HepG2 (cell line): ENCODE data around the gene FOSL2. TPM values are rescaled to one million over a fixed set of nuclear protein-coding genes. Genes with fewer than 3 reads are reported as not detected.

Experiments
- ATAC-seq: fragments of 200-7000 bp; cut with Tn5 transposase; 3 replicates; pipeline ENCODE4 v1.9.1; 2020; ENCODE audit warnings: mild to moderate bottlenecking, moderate library complexity
- BruUV-seq: library from RNA; stranded (reverse); fragments of 400-500 nt; replicated peaks from 2 replicates; lab custom pipeline; 2021; lab: Mats Ljungman, UMichigan
- CTCF ChIA-PET: fragments of 300-600 bp; formaldehyde crosslinking; extraction: SDS; loops from one replicate; lab custom pipeline; 2021; ENCODE audit warnings: low total read pairs, inconsistent platforms, low intra/inter-chr PET ratio; lab: Yijun Ruan, JAX
- POLR2A ChIA-PET: fragments of 350-600 bp; sonication (Branson Sonifier 250); formaldehyde crosslinking; loops from one replicate; lab custom pipeline; 2020; ENCODE audit warnings: antibody characterized with exemption, inconsistent platforms; lab: Yijun Ruan, JAX
- DNase-seq: peaks from one replicate; pipeline ENCODE4 v3.0.0-alpha.2; 2015; ENCODE audit warnings: low spot score
- FAIRE-seq: peaks from 3 replicates; lab custom pipeline; 2011; peaks lifted over from hg19 to GRCh38; lab: Jason Lieb, UNC
- H2AFZ ChIP-seq: one replicate; pipeline ENCODE4 v1.6.1; 2011; ENCODE audit warnings: low read length, inconsistent platforms
- H3K27ac ChIP-seq: fragments of 300-600 bp; 3 replicates; pipeline ENCODE4 v1.8.0; 2011; ENCODE audit warnings: mixed run types, mild to moderate bottlenecking, mixed read lengths, low read length, inconsistent platforms; ENCODE audit not compliant: insufficient read depth; ENCODE audit errors: extremely low read length
- H3K27me3 ChIP-seq, 2 experiments: fragments of 200-600 bp in 1 of 2; 2 replicates in 1 of 2; 3 replicates in 1 of 2; pipeline versions ENCODE4 v1.6.0 to v1.8.0; 2011; ENCODE audit warnings: low read length in 2 of 2, mild to moderate bottlenecking in 2 of 2, moderate library complexity in 2 of 2, inconsistent platforms in 1 of 2; ENCODE audit not compliant: insufficient read depth in 2 of 2, control insufficient read depth in 1 of 2
- H3K36me3 ChIP-seq, 2 experiments: fragments of 200-600 bp in 1 of 2; replicated peaks in 1 of 2; 2 replicates in 1 of 2; 3 replicates in 1 of 2; pipeline versions ENCODE4 v1.5.1 to v1.8.0; 2011; ENCODE audit warnings: low read length in 2 of 2, inconsistent platforms in 1 of 2; ENCODE audit not compliant: insufficient read depth in 2 of 2, control insufficient read depth in 1 of 2
- H3K4me1 ChIP-seq: 2 replicates; pipeline ENCODE4 v1.5.1; 2012; ENCODE audit warnings: low read length, inconsistent platforms; ENCODE audit not compliant: insufficient read depth
- H3K4me2 ChIP-seq: 2 replicates; pipeline ENCODE4 v1.6.0; 2011; ENCODE audit warnings: low read depth, low read length, inconsistent platforms
- H3K4me3 ChIP-seq, 3 experiments: fragments of 200-600 bp in 1 of 3; sonication (generic), shearing (Covaris generic) in 1 of 3; replicated peaks in 1 of 3; 2 replicates each; pipeline ENCODE4 v1.5.1; 2011 to 2016; ENCODE audit warnings: low read length in 3 of 3, inconsistent platforms in 2 of 3, low read depth in 2 of 3, mild to moderate bottlenecking in 2 of 3, control low read depth in 1 of 3, mixed read lengths in 1 of 3; ENCODE audit not compliant: insufficient read depth in 1 of 3
- H3K79me2 ChIP-seq: one replicate; pipeline ENCODE4 v1.6.1; 2011; ENCODE audit warnings: low read length, inconsistent platforms; ENCODE audit not compliant: insufficient read depth
- H3K9ac ChIP-seq: 2 replicates; pipeline ENCODE4 v1.6.0; 2011; ENCODE audit warnings: mild to moderate bottlenecking, low read depth, low read length, inconsistent platforms; ENCODE audit not compliant: insufficient read depth
- H3K9me3 ChIP-seq: 2 replicates; pipeline ENCODE4 v1.5.1; 2012; ENCODE audit warnings: mild to moderate bottlenecking, low read length
- H4K20me1 ChIP-seq: 2 replicates; pipeline ENCODE4 v1.6.0; 2011; ENCODE audit warnings: inconsistent platforms, mild to moderate bottlenecking, low read length, moderate library complexity; ENCODE audit not compliant: insufficient read depth
- AGO1 ChIP-seq: fragments of 200-400 bp; formaldehyde crosslinking; IDR thresholded peaks from 2 replicates; pipeline ENCODE4 v1.6.1; 2017; ENCODE audit warnings: mild to moderate bottlenecking, low read depth, low read length, moderate library complexity; ENCODE audit not compliant: poor library complexity, severe bottlenecking
- AGO2 ChIP-seq: fragments of 200-400 bp; formaldehyde crosslinking; optimal IDR thresholded peaks from 2 replicates; pipeline ENCODE3; 2017; ENCODE audit warnings: mild to moderate bottlenecking, low read depth, low read length, moderate library complexity
- POLR2AphosphoS2 ChIP-seq: IDR thresholded peaks from 2 replicates; pipeline ENCODE4 v1.6.1; 2011; ENCODE audit warnings: low read depth, low read length, improper control_type of control experiment
- POLR2G ChIP-seq: fragments of 200-400 bp; formaldehyde crosslinking; IDR thresholded peaks from 2 replicates; pipeline ENCODE4 v1.6.1; 2018; ENCODE audit warnings: mild to moderate bottlenecking, low read depth, low read length, moderate library complexity
- ZBTB7B ChIP-seq: sonication (generic); formaldehyde crosslinking; IDR thresholded peaks from 2 replicates; pipeline ENCODE4 v1.4.0; 2020; ENCODE audit warnings: missing genetic modification reagents
- WGBS: methylation state at CpG from one replicate; pipeline ENCODE4 v1.1.6; 2017; ENCODE audit warnings: low lambda C conversion rate; 5-methylcytosine and 5-hydroxymethylcytosine counted together
- in situ Hi-C: cut with HindIII; loops from 2 replicates; pipeline ENCODE4 v1.10.0; 2017; ENCODE audit warnings: low pct_unique_long_range_greater_than_20kb; ENCODE audit not compliant: extremely low pct_ligation_motif_present
- intact Hi-C: fragments of 100-400 bp; cut with micrococcal nuclease; formaldehyde crosslinking; loops from one replicate; pipeline ENCODE4 v1.10.0; 2022; ENCODE audit not compliant: unreplicated experiment
- polyA plus RNA-seq, 8 experiments: library from polyadenylated mRNA; depleted of rRNA in 3 of 8; stranded (reverse) in 7 of 8; unstranded in 1 of 8; fragments of >200 nt; fragmentation: Illumina TruSeq in 4 of 8; extraction: Trizol in 4 of 8; gene quantifications; 2 replicates each; pipeline versions ENCODE4 v1.2.1 to v1.2.3, GENCODE V29; 2011 to 2016; ENCODE audit warnings: low read depth in 4 of 8, missing spikeins in 1 of 8, mixed read lengths in 1 of 8; ENCODE audit not compliant: insufficient read depth in 1 of 8
- total RNA-seq, 5 experiments: library from RNA; depleted of rRNA; stranded (reverse); fragments of >200 nt; fragmentation: Illumina TruSeq; extraction: Trizol; gene quantifications; 2 replicates each; pipeline ENCODE4 v1.2.3, GENCODE V29; 2016; ENCODE audit warnings: low read depth in 1 of 5
- TF ChIP-seq, protein P1 (sequence below): sonication (generic); formaldehyde crosslinking; IDR thresholded peaks from 2 replicates; pipeline ENCODE4 v1.5.1; 2020; ENCODE audit warnings: mild to moderate bottlenecking, missing genetic modification reagents, moderate library complexity
- TF ChIP-seq, protein P2 (sequence below): sonication (generic); formaldehyde crosslinking; IDR thresholded peaks from 2 replicates; pipeline ENCODE4; 2020; ENCODE audit warnings: missing genetic modification reagents, mild to moderate bottlenecking, borderline replicate concordance

FOSL2 gene
- total and polyA plus RNA-seq, 2 of the 13 experiments (the other 11 are each of a cell fraction or from before 2014, with no cell fraction given): 3.4 to 18.1 TPM

DNA sequence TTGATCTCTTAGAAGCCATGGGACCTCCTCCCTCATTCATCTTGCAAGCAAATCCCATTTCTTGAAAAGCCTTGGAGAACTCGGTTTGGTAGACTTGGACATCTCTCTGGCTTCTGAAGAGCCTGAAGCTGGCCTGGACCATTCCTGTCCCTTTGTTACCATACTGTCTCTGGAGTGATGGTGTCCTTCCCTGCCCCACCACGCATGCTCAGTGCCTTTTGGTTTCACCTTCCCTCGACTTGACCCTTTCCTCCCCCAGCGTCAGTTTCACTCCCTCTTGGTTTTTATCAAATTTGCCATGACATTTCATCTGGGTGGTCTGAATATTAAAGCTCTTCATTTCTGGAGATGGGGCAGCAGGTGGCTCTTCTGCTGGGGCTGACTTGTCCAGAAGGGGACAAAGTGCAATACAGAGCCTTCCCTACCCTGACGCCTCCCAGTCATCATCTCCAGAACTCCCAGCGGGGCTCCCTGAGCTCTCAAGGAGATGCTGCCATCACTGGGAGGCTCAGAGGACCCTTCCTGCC, 20.0 kb downstream of the FOSL2 start:
- in situ Hi-C loops (no loop called here), intact Hi-C loops (no loop called here)
- Histone ChIP-seq H4K20me1 (peaks cover 28% of the 10 kb centered on the region; the same call in 1 of the 2 replicates), H3K27me3 (no peaks in the 10 kb centered on the region), H3K79me2 (no peaks in the 10 kb centered on the region)
- no TSS peak for BruUV-seq
- ChIA-PET CTCF (no interaction called here), POLR2A (interaction anchor here (1.0 to 1.4 kb wide), 2 partner anchors 17 to 22 kb away, joined by 3 to 4 read pairs; no protein-coding TSS in a partner anchor)
- WGBS: 97% methylated on average over 6 of the region's 6 CpGs
- FAIRE-seq: no peak
- no peak for DNase-seq
- no peak for TF ChIP-seq ZBTB7B
- 0 out of 2 replicates have a peak, but pooled peaks have one; percentile 25 for TF ChIP-seq POLR2G
- TF ChIP-seq, all 625 proteins: peak for 1
- Histone ChIP-seq H3K4me2 (no peak overlapping the region), H2AFZ (no peak overlapping the region), H3K4me3 (no peak overlapping the region), H3K36me3 (peaks cover 47 to 59% of the 10 kb centered on the region in 2 experiments), H3K27ac (no peak overlapping the region), H3K4me1 (peaks cover 16% of the 10 kb centered on the region), H3K9me3 (no peaks in the 10 kb centered on the region), H3K9ac (no peak overlapping the region)
- no peak for ATAC-seq

DNA sequence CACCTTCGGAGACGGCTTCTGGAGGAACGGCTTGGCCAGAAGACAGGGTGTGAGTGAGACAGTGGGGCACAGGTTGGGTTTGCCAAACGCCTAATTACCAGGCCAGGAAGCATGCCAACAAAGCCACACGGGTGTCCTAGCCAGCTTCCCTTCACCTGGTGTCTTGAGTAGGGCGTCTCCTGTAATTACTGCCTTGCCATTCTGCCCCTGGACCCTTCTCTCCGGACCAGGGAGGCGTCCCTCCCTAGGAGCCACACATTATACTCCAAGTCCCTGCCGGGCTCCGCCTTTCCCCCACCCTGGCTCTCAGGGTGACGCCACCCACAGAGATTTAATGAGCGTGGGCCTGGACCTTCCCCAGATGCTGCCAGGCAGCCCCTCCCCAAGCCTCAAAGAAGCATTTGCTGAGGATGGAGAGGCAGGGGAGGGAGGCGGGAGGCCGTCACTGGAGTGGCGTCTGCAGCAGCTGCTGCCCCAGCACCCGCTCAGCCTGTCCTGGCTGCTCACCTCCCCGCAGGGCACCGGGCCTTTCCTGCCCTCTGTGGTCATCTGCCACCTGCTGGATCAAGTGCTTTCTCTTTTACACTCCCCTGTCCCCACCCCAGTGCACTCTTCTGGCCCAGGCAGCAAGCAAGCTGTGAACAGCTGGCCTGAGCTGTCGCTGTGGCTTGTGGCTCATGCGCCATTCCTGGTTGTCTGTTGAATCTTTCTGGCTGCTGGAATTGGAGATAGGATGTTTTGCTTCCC, 20.7 kb downstream of the FOSL2 start:
- no peak overlapping the region for H2AFZ ChIP-seq
- H3K4me2 ChIP-seq: no peak overlapping the region
- H3K9ac ChIP-seq: no peak overlapping the region
- in situ Hi-C loops: no loop called here
- H3K27me3 ChIP-seq: no peaks in the 10 kb centered on the region
- H3K9me3 ChIP-seq: no peaks in the 10 kb centered on the region
- ChIA-PET CTCF (no interaction called here), POLR2A (interaction anchor here (1.0 to 1.4 kb wide), 2 partner anchors 17 to 22 kb away, joined by 3 to 4 read pairs; no protein-coding TSS in a partner anchor)
- FAIRE-seq (no peak), ATAC-seq (peak; percentile 72), DNase-seq (no peak)
- H3K27ac ChIP-seq: no peak overlapping the region
- H3K79me2 ChIP-seq: no peaks in the 10 kb centered on the region
- 92% methylated on average over 20 of the region's 20 CpGs for WGBS
- H3K36me3 ChIP-seq: peaks cover 42 to 53% of the 10 kb centered on the region in 2 experiments
- H4K20me1 ChIP-seq: peaks cover 22% of the 10 kb centered on the region; the same call in 1 of the 2 replicates
- intact Hi-C loops: no loop called here
- H3K4me1 ChIP-seq: peaks cover 9% of the 10 kb centered on the region
- no TSS peak for BruUV-seq
- H3K4me3 ChIP-seq: no peak overlapping the region
- TF ChIP-seq, protein P1, sequence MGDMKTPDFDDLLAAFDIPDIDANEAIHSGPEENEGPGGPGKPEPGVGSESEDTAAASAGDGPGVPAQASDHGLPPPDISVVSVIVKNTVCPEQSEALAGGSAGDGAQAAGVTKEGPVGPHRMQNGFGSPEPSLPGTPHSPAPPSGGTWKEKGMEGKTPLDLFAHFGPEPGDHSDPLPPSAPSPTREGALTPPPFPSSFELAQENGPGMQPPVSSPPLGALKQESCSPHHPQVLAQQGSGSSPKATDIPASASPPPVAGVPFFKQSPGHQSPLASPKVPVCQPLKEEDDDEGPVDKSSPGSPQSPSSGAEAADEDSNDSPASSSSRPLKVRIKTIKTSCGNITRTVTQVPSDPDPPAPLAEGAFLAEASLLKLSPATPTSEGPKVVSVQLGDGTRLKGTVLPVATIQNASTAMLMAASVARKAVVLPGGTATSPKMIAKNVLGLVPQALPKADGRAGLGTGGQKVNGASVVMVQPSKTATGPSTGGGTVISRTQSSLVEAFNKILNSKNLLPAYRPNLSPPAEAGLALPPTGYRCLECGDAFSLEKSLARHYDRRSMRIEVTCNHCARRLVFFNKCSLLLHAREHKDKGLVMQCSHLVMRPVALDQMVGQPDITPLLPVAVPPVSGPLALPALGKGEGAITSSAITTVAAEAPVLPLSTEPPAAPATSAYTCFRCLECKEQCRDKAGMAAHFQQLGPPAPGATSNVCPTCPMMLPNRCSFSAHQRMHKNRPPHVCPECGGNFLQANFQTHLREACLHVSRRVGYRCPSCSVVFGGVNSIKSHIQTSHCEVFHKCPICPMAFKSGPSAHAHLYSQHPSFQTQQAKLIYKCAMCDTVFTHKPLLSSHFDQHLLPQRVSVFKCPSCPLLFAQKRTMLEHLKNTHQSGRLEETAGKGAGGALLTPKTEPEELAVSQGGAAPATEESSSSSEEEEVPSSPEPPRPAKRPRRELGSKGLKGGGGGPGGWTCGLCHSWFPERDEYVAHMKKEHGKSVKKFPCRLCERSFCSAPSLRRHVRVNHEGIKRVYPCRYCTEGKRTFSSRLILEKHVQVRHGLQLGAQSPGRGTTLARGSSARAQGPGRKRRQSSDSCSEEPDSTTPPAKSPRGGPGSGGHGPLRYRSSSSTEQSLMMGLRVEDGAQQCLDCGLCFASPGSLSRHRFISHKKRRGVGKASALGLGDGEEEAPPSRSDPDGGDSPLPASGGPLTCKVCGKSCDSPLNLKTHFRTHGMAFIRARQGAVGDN: peak; percentile 55
- TF ChIP-seq, protein P2, sequence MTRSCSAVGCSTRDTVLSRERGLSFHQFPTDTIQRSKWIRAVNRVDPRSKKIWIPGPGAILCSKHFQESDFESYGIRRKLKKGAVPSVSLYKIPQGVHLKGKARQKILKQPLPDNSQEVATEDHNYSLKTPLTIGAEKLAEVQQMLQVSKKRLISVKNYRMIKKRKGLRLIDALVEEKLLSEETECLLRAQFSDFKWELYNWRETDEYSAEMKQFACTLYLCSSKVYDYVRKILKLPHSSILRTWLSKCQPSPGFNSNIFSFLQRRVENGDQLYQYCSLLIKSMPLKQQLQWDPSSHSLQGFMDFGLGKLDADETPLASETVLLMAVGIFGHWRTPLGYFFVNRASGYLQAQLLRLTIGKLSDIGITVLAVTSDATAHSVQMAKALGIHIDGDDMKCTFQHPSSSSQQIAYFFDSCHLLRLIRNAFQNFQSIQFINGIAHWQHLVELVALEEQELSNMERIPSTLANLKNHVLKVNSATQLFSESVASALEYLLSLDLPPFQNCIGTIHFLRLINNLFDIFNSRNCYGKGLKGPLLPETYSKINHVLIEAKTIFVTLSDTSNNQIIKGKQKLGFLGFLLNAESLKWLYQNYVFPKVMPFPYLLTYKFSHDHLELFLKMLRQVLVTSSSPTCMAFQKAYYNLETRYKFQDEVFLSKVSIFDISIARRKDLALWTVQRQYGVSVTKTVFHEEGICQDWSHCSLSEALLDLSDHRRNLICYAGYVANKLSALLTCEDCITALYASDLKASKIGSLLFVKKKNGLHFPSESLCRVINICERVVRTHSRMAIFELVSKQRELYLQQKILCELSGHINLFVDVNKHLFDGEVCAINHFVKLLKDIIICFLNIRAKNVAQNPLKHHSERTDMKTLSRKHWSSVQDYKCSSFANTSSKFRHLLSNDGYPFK: no peak
- TF ChIP-seq AGO1 (peak; percentile 57), POLR2AphosphoS2 (0 out of 2 replicates have a peak, but pooled peaks have one; percentile 20), AGO2 (peak; percentile 77)
